ENCODE measurements around the gene FARP2. TPM values are rescaled to one million over a fixed set of nuclear protein-coding genes. Genes with fewer than 3 reads are reported as not detected.
"Not testable (repeated sequence)": the region's sequence is repeated elsewhere in the genome, so short reads cannot be mapped to it uniquely, and the experiment has no call there.

Gene FARP2
- total RNA-seq, 1 donor from 2014 or later, result 54.5 TPM

DNA sequence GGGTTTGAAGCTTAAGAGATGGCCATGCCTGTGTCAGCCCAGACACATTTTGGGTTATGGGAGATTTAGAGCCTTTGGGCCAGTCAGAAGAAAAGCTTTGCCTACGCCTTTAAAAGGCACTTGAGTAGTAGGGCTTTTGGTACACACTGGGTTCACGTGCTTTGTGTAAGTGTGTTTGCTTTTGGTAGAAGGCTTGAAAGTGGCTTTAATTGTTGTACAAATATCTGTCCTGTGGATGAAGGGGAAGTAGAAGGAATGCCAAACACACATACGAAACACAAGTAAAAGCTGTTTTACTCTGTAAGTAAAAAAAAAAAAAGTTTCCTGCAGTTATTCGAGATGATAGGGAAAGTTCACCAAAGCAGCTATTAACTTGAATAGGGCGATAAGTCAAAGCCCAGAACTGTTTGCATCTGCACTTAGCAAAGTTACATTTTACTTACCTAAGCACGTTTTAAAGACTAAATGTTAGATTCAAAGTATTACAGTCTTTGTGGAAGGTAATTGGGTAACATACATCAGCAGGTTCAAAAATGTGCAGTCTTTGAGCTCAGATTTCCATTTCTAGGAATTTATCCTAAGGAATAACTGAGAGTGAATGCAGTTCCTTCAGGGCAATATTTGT, 76.9 kb downstream of the FARP2 start:
- no peak for DNase-seq (ENCODE audit: extremely low spot score, unreplicated experiment)
- no peak overlapping the region for H3K4me3 Mint-ChIP-seq (ENCODE audit: unreplicated experiment)
- H3K36me3 Mint-ChIP-seq (ENCODE audit: unreplicated experiment), result peaks cover 42% of the 10 kb centered on the region
- H3K27me3 Mint-ChIP-seq (ENCODE audit: unreplicated experiment), result no peaks in the 10 kb centered on the region
- peaks cover 7% of the 10 kb centered on the region for H3K9me3 Mint-ChIP-seq (ENCODE audit: unreplicated experiment)
- no peak for TF ChIP-seq CTCF (IDR thresholded peaks at IDR 0.05)
- H3K4me1 Mint-ChIP-seq (ENCODE audit: unreplicated experiment), result no peaks in the 10 kb centered on the region
- no peak overlapping the region for H3K27ac Mint-ChIP-seq (ENCODE audit: unreplicated experiment)

DNA sequence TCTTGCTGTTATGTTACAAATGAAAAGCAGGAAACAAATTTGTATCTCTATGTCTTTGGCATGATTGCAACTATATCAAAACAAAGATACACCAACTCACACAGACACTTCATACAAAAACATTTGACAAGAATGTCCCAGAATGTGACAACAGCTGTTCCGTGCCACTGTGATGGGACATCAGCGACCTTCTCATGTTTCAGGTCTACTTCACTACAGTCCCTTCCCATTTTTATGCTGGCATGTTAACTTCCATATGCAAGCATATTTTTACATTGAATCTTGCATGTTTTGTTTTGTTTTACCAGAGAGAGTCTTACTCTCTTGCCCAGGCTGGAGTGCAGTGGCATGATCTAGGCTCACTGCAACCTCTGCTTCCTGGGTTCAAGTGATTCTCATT, 81.1 kb downstream of the FARP2 start:
- Mint-ChIP-seq H3K27me3 (ENCODE audit: unreplicated experiment) (no peaks in the 10 kb centered on the region), H3K4me3 (ENCODE audit: unreplicated experiment) (no peak overlapping the region), H3K9me3 (ENCODE audit: unreplicated experiment) (no peaks in the 10 kb centered on the region), H3K27ac (ENCODE audit: unreplicated experiment) (no peak overlapping the region), H3K4me1 (ENCODE audit: unreplicated experiment) (no peaks in the 10 kb centered on the region), H3K36me3 (ENCODE audit: unreplicated experiment) (peaks cover 28% of the 10 kb centered on the region)
- DNase-seq (ENCODE audit: extremely low spot score, unreplicated experiment), result no peak
- no peak for TF ChIP-seq CTCF (IDR thresholded peaks at IDR 0.05)

- DNase-seq (ENCODE audit: extremely low spot score, unreplicated experiment), result no peak
- Mint-ChIP-seq H3K36me3 (ENCODE audit: unreplicated experiment) (peaks cover 26% of the 10 kb centered on the region), H3K27me3 (ENCODE audit: unreplicated experiment) (no peaks in the 10 kb centered on the region), H3K27ac (ENCODE audit: unreplicated experiment) (no peak overlapping the region), H3K9me3 (ENCODE audit: unreplicated experiment) (no peaks in the 10 kb centered on the region), H3K4me1 (ENCODE audit: unreplicated experiment) (no peaks in the 10 kb centered on the region), H3K4me3 (ENCODE audit: unreplicated experiment) (no peak overlapping the region)
- no peak for TF ChIP-seq CTCF (IDR thresholded peaks at IDR 0.05)
These were observed 85.4 kb downstream of the FARP2 start for GRCh38 chr2:241441492-241441891.

DNA sequence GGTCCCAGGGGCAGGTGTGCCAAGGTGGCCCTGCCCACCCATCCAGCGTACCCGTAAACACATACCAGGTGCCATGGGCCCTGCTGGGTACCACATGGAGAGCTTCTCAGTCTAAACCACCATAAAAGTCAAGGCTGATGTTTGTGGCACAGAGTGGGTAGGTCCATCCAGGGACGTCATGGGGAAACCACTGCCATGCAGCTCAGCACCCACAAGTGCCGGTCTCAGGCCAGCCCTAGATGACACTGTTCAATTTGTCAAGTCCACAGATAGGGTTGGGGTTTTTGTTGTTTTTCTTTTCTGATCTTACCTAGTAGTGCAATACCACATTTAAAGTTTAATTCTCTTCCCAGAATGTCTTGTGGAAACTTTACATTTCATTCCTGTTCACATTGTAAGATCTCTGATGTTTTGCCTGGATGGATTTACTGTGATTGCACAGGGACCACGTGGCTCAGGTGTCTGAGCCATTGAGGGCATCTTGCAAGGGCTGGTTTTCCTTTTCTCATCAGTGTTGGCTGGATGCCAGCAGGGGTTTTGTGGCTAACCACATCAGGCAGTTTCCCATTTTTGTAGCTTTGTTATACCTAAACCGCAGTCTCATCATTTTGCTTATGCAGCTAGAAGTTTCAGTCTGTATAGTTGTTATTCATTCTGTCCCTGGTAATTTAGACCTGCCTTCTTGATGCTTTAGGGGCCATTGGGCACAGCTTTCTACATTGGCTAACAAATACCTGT, 87.6 kb downstream of the FARP2 start:
- Mint-ChIP-seq H3K36me3 (ENCODE audit: unreplicated experiment) (peaks cover 19% of the 10 kb centered on the region), H3K4me1 (ENCODE audit: unreplicated experiment) (no peaks in the 10 kb centered on the region), H3K4me3 (ENCODE audit: unreplicated experiment) (no peak overlapping the region), H3K9me3 (ENCODE audit: unreplicated experiment) (no peaks in the 10 kb centered on the region), H3K27me3 (ENCODE audit: unreplicated experiment) (no peaks in the 10 kb centered on the region), H3K27ac (ENCODE audit: unreplicated experiment) (no peak overlapping the region)
- no peak for TF ChIP-seq CTCF (IDR thresholded peaks at IDR 0.05)
- no peak for DNase-seq (ENCODE audit: extremely low spot score, unreplicated experiment)

- Mint-ChIP-seq H3K36me3 (ENCODE audit: unreplicated experiment) (peaks cover 21% of the 10 kb centered on the region), H3K27me3 (ENCODE audit: unreplicated experiment) (no peaks in the 10 kb centered on the region)
These were observed 89.3 kb downstream of the FARP2 start for GRCh38 chr2:241445426-241445825.

GRCh38 chr2:241450092-241450491, 94.0 kb downstream of the FARP2 start:
- not testable (repeated sequence) for H3K9me3 Mint-ChIP-seq (ENCODE audit: unreplicated experiment); H3K27ac Mint-ChIP-seq (ENCODE audit: unreplicated experiment); H3K4me1 Mint-ChIP-seq (ENCODE audit: unreplicated experiment); DNase-seq (ENCODE audit: extremely low spot score, unreplicated experiment); H3K4me3 Mint-ChIP-seq (ENCODE audit: unreplicated experiment); H3K27me3 Mint-ChIP-seq (ENCODE audit: unreplicated experiment)
- H3K36me3 Mint-ChIP-seq (ENCODE audit: unreplicated experiment), result peaks cover 11% of the 10 kb centered on the region

More at GRCh38 chr2:241445426-241445825, 89.3 kb downstream of the FARP2 start:
- TF ChIP-seq CTCF (IDR thresholded peaks at IDR 0.05), result no peak
- Mint-ChIP-seq H3K4me1 (ENCODE audit: unreplicated experiment) (no peaks in the 10 kb centered on the region), H3K9me3 (ENCODE audit: unreplicated experiment) (no peaks in the 10 kb centered on the region), H3K4me3 (ENCODE audit: unreplicated experiment) (no peak overlapping the region), H3K27ac (ENCODE audit: unreplicated experiment) (no peak overlapping the region)
- DNase-seq (ENCODE audit: extremely low spot score, unreplicated experiment), result no peak
